A673 (cell line): ENCODE data around the gene TMEM30A.

Experiments used
- CTCF ChIP-seq: fragments of 300-800, 200-600 bp; sonication (generic); conservative IDR thresholded peaks from 2 replicates; pipeline ENCODE4 v1.5.1; 2017; ENCODE audit warnings: low read depth, mild to moderate bottlenecking, antibody characterized with exemption, low read length, moderate library complexity, mixed read lengths
- EZH2 ChIP-seq: fragments of 200-600 bp; sonication (generic); IDR thresholded peaks from 2 replicates; pipeline ENCODE4 v1.6.1; 2017; ENCODE audit warnings: borderline replicate concordance, low read depth, mild to moderate bottlenecking, mixed read lengths, antibody characterized with exemption, low read length; ENCODE audit not compliant: poor library complexity, severe bottlenecking

- TF ChIP-seq CTCF (no peak), EZH2 (no peak)
Observed at GRCh38 chr6:75279418-75279817, 5.2 kb downstream of the TMEM30A start.
